K562 (cell line): ENCODE measurements around the gene CNPY4.

Experiments
- BRCA1 ChIP-seq, 2 experiments: fragments of 450-650 bp in 1 of 2; sonication (generic) in 1 of 2; formaldehyde crosslinking in 1 of 2; IDR thresholded peaks; 2 replicates each; pipeline versions ENCODE4 v1.5.0 to v1.6.1; 2017 to 2020; ENCODE audit warnings: mild to moderate bottlenecking in 1 of 2, missing genetic modification reagents in 1 of 2
- E2F6 ChIP-seq, 2 experiments: IDR thresholded peaks; 2 replicates each; pipeline ENCODE4 v1.6.1; 2011; ENCODE audit warnings: borderline replicate concordance in 1 of 2, control low read depth in 1 of 2, low read depth in 1 of 2, low read length in 1 of 2, mild to moderate bottlenecking in 1 of 2, mixed read lengths in 1 of 2, moderate library complexity in 1 of 2; ENCODE audit not compliant: insufficient read depth in 1 of 2, insufficient read length in 1 of 2, poor library complexity in 1 of 2, severe bottlenecking in 1 of 2; ENCODE audit errors: extremely low read depth in 1 of 2
- HDAC2 ChIP-seq: fragments of 450-650 bp; IDR thresholded peaks from 2 replicates; pipeline ENCODE4 v1.6.1; 2016; ENCODE audit warnings: mild to moderate bottlenecking
- JUND ChIP-seq, 2 experiments: IDR thresholded peaks; 2 replicates in 1 of 2; 3 replicates in 1 of 2; pipeline ENCODE4 v1.6.1; 2011; ENCODE audit warnings: borderline replicate concordance in 2 of 2, low read depth in 2 of 2, low read length in 2 of 2, improper control_type of control experiment in 1 of 2, missing biosample characterization in 1 of 2, missing genetic modification characterization in 1 of 2, missing genetic modification reagents in 1 of 2
- NONO ChIP-seq, 2 experiments: fragments of 200-400 bp in 1 of 2; fragments of 450-650 bp in 1 of 2; formaldehyde crosslinking in 1 of 2; IDR thresholded peaks; 2 replicates each; pipeline ENCODE4 v1.6.1; 2017; ENCODE audit warnings: low read depth in 2 of 2, mild to moderate bottlenecking in 2 of 2, moderate library complexity in 2 of 2, low read length in 1 of 2
- NR2C2 ChIP-seq, 2 experiments: fragments of 200-800 bp in 1 of 2; sonication (Bioruptor generic) in 1 of 2; sonication (generic) in 1 of 2; formaldehyde crosslinking in 1 of 2; IDR thresholded peaks; 2 replicates each; pipeline versions ENCODE4 v1.6.1 to v1.8.0; 2016 to 2022; ENCODE audit warnings: mild to moderate bottlenecking in 1 of 2, missing compliant biosample characterization in 1 of 2, missing genetic modification characterization in 1 of 2, missing genetic modification reagents in 1 of 2
- RFX5 ChIP-seq: IDR thresholded peaks from 2 replicates; pipeline ENCODE4 v1.6.1; 2011; ENCODE audit warnings: low read depth, mild to moderate bottlenecking, improper control_type of control experiment, low read length
- SMC3 ChIP-seq: conservative IDR thresholded peaks from 2 replicates; pipeline ENCODE4 v1.6.1; 2011; ENCODE audit warnings: low read depth, low read length, improper control_type of control experiment; ENCODE audit not compliant: insufficient read depth
- TARDBP ChIP-seq: fragments of 450-650 bp; IDR thresholded peaks from 2 replicates; pipeline ENCODE4 v1.6.1; 2016
- ZBTB1 ChIP-seq: sonication (generic); formaldehyde crosslinking; IDR thresholded peaks from 2 replicates; pipeline ENCODE4 v1.8.1; 2023; ENCODE audit warnings: missing genetic modification reagents, low read depth, mild to moderate bottlenecking, borderline replicate concordance
- ZFP36 ChIP-seq: fragments of 150-350 bp; IDR thresholded peaks from 2 replicates; pipeline ENCODE4 v1.6.1; 2018; ENCODE audit warnings: low read length, low read depth; ENCODE audit not compliant: partially characterized antibody
- ZNF696 ChIP-seq: fragments of 250-450 bp; sonication (Bioruptor Pico); conservative IDR thresholded peaks from 2 replicates; pipeline ENCODE4 v1.4.0; 2020; ENCODE audit warnings: mild to moderate bottlenecking, moderate library complexity
- TF ChIP-seq, protein P1 (sequence below), 3 experiments: IDR thresholded peaks in 2 of 3; conservative IDR thresholded peaks in 1 of 3; 2 replicates each; pipeline ENCODE4 v1.5.1; 2011 to 2012; ENCODE audit warnings: low read length in 3 of 3, mild to moderate bottlenecking in 3 of 3, control low read depth in 2 of 3, improper control_type of control experiment in 1 of 3, inconsistent platforms in 1 of 3, low read depth in 1 of 3, mixed read lengths in 1 of 3, moderate library complexity in 1 of 3; ENCODE audit not compliant: insufficient read depth in 2 of 3
- TF ChIP-seq, protein P2 (sequence below): IDR thresholded peaks from 2 replicates; pipeline ENCODE4 v1.6.1; 2011; ENCODE audit not compliant: insufficient read length; ENCODE audit errors: extremely low read depth

DNA sequence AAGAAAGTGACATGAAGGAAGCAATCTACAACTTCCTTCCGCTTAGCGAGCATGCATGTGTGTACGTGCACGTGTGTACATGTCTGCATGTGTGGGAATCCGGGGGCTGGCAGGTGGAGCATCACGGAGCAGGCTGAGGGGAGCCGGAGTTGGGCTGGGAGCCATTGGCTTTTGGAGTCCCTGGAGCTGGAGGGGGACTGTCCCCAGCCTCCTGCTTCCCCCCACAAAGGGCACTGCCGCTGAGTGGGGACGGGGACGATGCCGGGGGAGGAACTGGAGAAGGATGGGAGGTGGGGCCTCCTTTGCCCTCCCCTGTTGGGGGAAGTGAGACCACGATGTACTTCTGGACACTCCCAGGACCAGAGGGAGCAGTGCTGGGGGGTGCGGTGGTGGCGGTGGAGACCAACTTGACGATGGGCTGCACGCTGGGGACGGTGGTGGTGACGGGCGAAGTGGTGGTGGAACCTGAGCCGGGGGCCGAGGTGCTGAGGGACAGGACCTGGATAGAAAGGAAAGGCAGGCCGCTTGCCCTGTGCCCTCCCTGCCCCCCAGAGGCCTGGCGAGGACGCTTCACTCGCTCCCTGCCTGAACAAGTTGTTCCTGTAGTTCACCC lies 12.2 kb upstream of the CNPY4 start:
- no peak for TF ChIP-seq TARDBP
- no peak for TF ChIP-seq ZFP36
- no peak for TF ChIP-seq BRCA1 (IDR thresholded peaks at IDR 0.05)
- TF ChIP-seq BRCA1 (CRISPR knock-in tag; IDR thresholded peaks at IDR 0.05), result no peak
- TF ChIP-seq RFX5, result no peak
- no peak for TF ChIP-seq HDAC2
- TF ChIP-seq, protein P1, sequence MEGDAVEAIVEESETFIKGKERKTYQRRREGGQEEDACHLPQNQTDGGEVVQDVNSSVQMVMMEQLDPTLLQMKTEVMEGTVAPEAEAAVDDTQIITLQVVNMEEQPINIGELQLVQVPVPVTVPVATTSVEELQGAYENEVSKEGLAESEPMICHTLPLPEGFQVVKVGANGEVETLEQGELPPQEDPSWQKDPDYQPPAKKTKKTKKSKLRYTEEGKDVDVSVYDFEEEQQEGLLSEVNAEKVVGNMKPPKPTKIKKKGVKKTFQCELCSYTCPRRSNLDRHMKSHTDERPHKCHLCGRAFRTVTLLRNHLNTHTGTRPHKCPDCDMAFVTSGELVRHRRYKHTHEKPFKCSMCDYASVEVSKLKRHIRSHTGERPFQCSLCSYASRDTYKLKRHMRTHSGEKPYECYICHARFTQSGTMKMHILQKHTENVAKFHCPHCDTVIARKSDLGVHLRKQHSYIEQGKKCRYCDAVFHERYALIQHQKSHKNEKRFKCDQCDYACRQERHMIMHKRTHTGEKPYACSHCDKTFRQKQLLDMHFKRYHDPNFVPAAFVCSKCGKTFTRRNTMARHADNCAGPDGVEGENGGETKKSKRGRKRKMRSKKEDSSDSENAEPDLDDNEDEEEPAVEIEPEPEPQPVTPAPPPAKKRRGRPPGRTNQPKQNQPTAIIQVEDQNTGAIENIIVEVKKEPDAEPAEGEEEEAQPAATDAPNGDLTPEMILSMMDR (IDR thresholded peaks at IDR 0.05 in 2 of 3, conservative IDR thresholded peaks at IDR 0.05 in 1 of 3; ENCODE audit: insufficient read depth in 2 of 3, low read depth in 1 of 3, low read length in 3 of 3), result no peak
- no peak for TF ChIP-seq NONO (IDR thresholded peaks at IDR 0.05; ENCODE audit: low read depth in 2 of 2, low read length in 1 of 2)
- no peak for TF ChIP-seq ZNF696 (CRISPR knock-in tag)
- TF ChIP-seq, protein P2, sequence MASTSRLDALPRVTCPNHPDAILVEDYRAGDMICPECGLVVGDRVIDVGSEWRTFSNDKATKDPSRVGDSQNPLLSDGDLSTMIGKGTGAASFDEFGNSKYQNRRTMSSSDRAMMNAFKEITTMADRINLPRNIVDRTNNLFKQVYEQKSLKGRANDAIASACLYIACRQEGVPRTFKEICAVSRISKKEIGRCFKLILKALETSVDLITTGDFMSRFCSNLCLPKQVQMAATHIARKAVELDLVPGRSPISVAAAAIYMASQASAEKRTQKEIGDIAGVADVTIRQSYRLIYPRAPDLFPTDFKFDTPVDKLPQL, result no peak
- TF ChIP-seq SMC3, result no peak
- TF ChIP-seq E2F6 (IDR thresholded peaks at IDR 0.05; ENCODE audit: borderline replicate concordance in 1 of 2, extremely low read depth in 1 of 2, insufficient read depth in 1 of 2, insufficient read length in 1 of 2, low read depth in 1 of 2, low read length in 1 of 2, poor library complexity in 1 of 2, severe bottlenecking in 1 of 2), result no peak
- TF ChIP-seq JUND (IDR thresholded peaks at IDR 0.05; ENCODE audit: borderline replicate concordance, low read depth, low read length), result no peak
- no peak for TF ChIP-seq JUND (tag; IDR thresholded peaks at IDR 0.05; ENCODE audit: borderline replicate concordance, low read depth, low read length)
- no peak for TF ChIP-seq ZBTB1 (CRISPR knock-in tag)
- no peak for TF ChIP-seq NR2C2 (CRISPR knock-in tag; IDR thresholded peaks at IDR 0.05)
- TF ChIP-seq NR2C2 (tag; IDR thresholded peaks at IDR 0.05), result no peak
